Right lobe of liver (tissue), 4 donors: Measurements from ENCODE around the gene ANXA3.

ENCODE experiments used
- CTCF ChIP-seq, 4 donors: fragments of 200-600 bp in 3 of 4; fragments of 450-650 bp in 1 of 4; IDR thresholded peaks; one replicate each; pipeline versions ENCODE4 v1.5.1 to v1.8.0; 2016 to 2022; ENCODE audit warnings: antibody characterized with exemption in 4 of 4, mild to moderate bottlenecking in 2 of 4
- POLR2A ChIP-seq: fragments of 450-650 bp; IDR thresholded peaks from one replicate; pipeline ENCODE4 v1.6.1; 2017; ENCODE audit warnings: antibody characterized with exemption, mild to moderate bottlenecking
- donor health status: DM: no; HTN: no; CAD: no.
- donor health status: DM: no; HTN: no; CAD: no.
- donor health status: DM: no; HTN: yes; CAD: no.

- no peak for TF ChIP-seq POLR2A
- no peak for TF ChIP-seq CTCF (IDR thresholded peaks at IDR 0.05)
These were observed 50.8 kb downstream of the ANXA3 start for GRCh38 chr4:78602334-78602733.
